Measurements from ENCODE around the gene GRIA4. TPM values are rescaled to one million over a fixed set of nuclear protein-coding genes. Genes with fewer than 3 reads are reported as not detected.

Gene GRIA4
- polyA plus RNA-seq, 3 donors: not detected

GRCh38 chr11:105799263-105799662, 189.4 kb downstream of the GRIA4 start:
- no peak overlapping the region for H3K27ac Mint-ChIP-seq
- Histone ChIP-seq H3K27me3 (ENCODE audit: control insufficient read depth in 2 of 2, insufficient read depth in 2 of 2, low read length in 2 of 2) (no peaks in the 10 kb centered on the region), H2AFZ (ENCODE audit: insufficient read depth, low read depth, low read length, poor library complexity, severe bottlenecking) (no peak overlapping the region), H3K4me1 (ENCODE audit: control insufficient read depth in 1 of 2, insufficient read depth in 2 of 2, low read length in 2 of 2) (no peaks in the 10 kb centered on the region), H3K4me3 (replicated peaks in 1 of 3; ENCODE audit: low read depth in 2 of 3, low read length in 3 of 3) (no peak overlapping the region), H3K79me2 (ENCODE audit: insufficient read depth, low read length) (no peaks in the 10 kb centered on the region), H3K9me3 (replicated peaks in 1 of 2; ENCODE audit: control insufficient read depth in 1 of 2, insufficient read depth in 1 of 2, low read length in 2 of 2) (no peaks in the 10 kb centered on the region), H3K9ac (ENCODE audit: insufficient read depth, low read length, poor library complexity, severe bottlenecking) (no peak overlapping the region), H3K36me3 (replicated peaks in 1 of 2; ENCODE audit: control insufficient read depth in 1 of 2, insufficient read depth in 2 of 2, low read length in 2 of 2) (no peaks in the 10 kb centered on the region), H3K4me2 (replicated peaks; ENCODE audit: extremely low read depth, low read length, poor library complexity, severe bottlenecking) (no peak overlapping the region), H3K27ac (ENCODE audit: low read depth in 1 of 2, low read length in 2 of 2) (no peak overlapping the region), H4K20me1 (ENCODE audit: insufficient read depth, low read length) (no peaks in the 10 kb centered on the region)
- no peak overlapping the region for H3K4me3 Mint-ChIP-seq
- TF ChIP-seq, protein P1, sequence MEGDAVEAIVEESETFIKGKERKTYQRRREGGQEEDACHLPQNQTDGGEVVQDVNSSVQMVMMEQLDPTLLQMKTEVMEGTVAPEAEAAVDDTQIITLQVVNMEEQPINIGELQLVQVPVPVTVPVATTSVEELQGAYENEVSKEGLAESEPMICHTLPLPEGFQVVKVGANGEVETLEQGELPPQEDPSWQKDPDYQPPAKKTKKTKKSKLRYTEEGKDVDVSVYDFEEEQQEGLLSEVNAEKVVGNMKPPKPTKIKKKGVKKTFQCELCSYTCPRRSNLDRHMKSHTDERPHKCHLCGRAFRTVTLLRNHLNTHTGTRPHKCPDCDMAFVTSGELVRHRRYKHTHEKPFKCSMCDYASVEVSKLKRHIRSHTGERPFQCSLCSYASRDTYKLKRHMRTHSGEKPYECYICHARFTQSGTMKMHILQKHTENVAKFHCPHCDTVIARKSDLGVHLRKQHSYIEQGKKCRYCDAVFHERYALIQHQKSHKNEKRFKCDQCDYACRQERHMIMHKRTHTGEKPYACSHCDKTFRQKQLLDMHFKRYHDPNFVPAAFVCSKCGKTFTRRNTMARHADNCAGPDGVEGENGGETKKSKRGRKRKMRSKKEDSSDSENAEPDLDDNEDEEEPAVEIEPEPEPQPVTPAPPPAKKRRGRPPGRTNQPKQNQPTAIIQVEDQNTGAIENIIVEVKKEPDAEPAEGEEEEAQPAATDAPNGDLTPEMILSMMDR (IDR thresholded peaks at IDR 0.05): no peak
- WGBS (ENCODE audit: insufficient coverage): 88% methylated on average over 2 of the region's 2 CpGs
- H3K27me3 Mint-ChIP-seq (ENCODE audit: low read depth in 3 of 3): peaks cover 0 to 2% (median 0%) of the 10 kb centered on the region in 3 donors
- DNase-seq: no peak
- H3K36me3 Mint-ChIP-seq: no peaks in the 10 kb centered on the region
- H3K4me1 Mint-ChIP-seq: no peaks in the 10 kb centered on the region
- peaks cover 0 to 2% (median 0%) of the 10 kb centered on the region in 7 donors for H3K9me3 Mint-ChIP-seq
- intact Hi-C loops (cut with micrococcal nuclease): no loop called here

DNA sequence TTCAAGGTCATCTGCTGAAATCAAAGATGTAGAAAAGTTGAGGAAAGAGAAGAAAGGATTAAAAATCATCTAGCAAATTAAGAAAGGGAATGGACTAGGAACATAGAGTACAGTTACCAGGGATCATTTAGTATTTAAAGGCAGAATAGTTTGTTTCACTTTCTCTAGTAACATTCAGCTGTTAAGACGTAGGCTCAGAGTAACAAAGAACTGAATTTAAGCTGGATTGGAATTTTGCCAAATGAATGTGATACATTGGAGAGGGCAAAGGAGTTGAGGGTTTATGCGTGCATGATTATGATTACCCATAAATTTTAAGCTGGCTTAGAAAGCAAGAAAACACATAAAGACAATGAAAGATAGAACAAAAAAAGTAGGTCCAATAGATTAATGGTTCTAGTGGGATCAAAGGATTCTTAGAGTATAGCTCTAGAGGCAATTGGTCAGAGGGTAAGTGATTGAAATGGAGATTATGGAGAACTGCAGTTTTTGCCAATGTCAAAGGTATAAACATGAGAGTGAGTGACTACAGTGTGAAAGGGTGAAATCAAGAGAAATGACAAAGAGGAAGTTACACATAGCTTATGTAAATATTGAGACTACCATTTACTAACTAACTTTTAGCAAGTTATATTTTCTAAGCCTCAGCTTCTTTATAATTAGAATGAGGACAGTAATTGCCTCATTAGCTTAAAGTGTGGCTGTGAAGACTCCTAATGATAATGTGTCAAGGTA, 190.0 kb downstream of the GRIA4 start:
- no peak overlapping the region for H3K9ac ChIP-seq (ENCODE audit: insufficient read depth, low read length, poor library complexity, severe bottlenecking)
- DNase-seq: no peak
- H3K4me2 ChIP-seq (replicated peaks; ENCODE audit: extremely low read depth, low read length, poor library complexity, severe bottlenecking): no peak overlapping the region
- Mint-ChIP-seq H3K36me3 (no peaks in the 10 kb centered on the region), H3K27ac (no peak overlapping the region), H3K4me1 (no peaks in the 10 kb centered on the region), H3K27me3 (ENCODE audit: low read depth in 3 of 3) (peaks cover 0 to 2% (median 0%) of the 10 kb centered on the region in 3 donors), H3K9me3 (peaks cover 0 to 2% (median 0%) of the 10 kb centered on the region in 7 donors), H3K4me3 (no peak overlapping the region)
- WGBS (ENCODE audit: insufficient coverage): no CpG with 5 or more reads among the region's 2 CpGs
- intact Hi-C loops (cut with micrococcal nuclease): no loop called here
- no peaks in the 10 kb centered on the region for H4K20me1 ChIP-seq (ENCODE audit: insufficient read depth, low read length)
- no peaks in the 10 kb centered on the region for H3K9me3 ChIP-seq (replicated peaks in 1 of 2; ENCODE audit: control insufficient read depth in 1 of 2, insufficient read depth in 1 of 2, low read length in 2 of 2)
- H3K4me3 ChIP-seq (replicated peaks in 1 of 3; ENCODE audit: low read depth in 2 of 3, low read length in 3 of 3): no peak overlapping the region
- no peak overlapping the region for H2AFZ ChIP-seq (ENCODE audit: insufficient read depth, low read depth, low read length, poor library complexity, severe bottlenecking)
- H3K27me3 ChIP-seq (ENCODE audit: control insufficient read depth in 2 of 2, insufficient read depth in 2 of 2, low read length in 2 of 2): no peaks in the 10 kb centered on the region
- no peaks in the 10 kb centered on the region for H3K36me3 ChIP-seq (replicated peaks in 1 of 2; ENCODE audit: control insufficient read depth in 1 of 2, insufficient read depth in 2 of 2, low read length in 2 of 2)
- no peaks in the 10 kb centered on the region for H3K4me1 ChIP-seq (ENCODE audit: control insufficient read depth in 1 of 2, insufficient read depth in 2 of 2, low read length in 2 of 2)
- no peaks in the 10 kb centered on the region for H3K79me2 ChIP-seq (ENCODE audit: insufficient read depth, low read length)
- TF ChIP-seq, protein P1 (IDR thresholded peaks at IDR 0.05): no peak
- H3K27ac ChIP-seq (ENCODE audit: low read depth in 1 of 2, low read length in 2 of 2): no peak overlapping the region
